ENCODE measurements around the gene OBSCN.

The OBSCN gene

GRCh38 chr1:228318823-228319241 is 111.0 kb downstream of the OBSCN start:
- DNase-seq (ENCODE audit: low read depth in 2 of 2) = no peak

- no peak for DNase-seq (ENCODE audit: low read depth in 2 of 2)
These were observed 111.7 kb downstream of the OBSCN start for GRCh38 chr1:228319352-228320088.

DNA sequence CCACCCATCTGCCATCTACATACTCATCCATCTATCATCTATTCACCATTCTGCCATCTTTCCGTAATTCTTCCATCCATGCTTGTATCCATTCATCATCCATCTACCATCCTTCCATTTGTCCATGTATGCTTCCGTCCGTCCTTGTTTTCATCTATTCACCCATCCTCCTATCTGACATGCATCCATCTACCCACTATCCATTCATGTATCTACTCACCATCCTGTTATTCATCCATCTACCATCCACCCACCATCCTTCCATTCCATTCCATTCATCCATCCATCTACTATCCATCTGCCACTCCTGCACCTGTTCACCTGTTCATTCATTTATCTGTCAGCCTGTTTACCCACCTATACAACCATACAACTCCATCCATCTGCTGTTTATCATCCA is 112.5 kb downstream of the OBSCN start:
- no peak for DNase-seq (ENCODE audit: low read depth in 2 of 2)

GRCh38 chr1:228321435-228321834 is 113.6 kb downstream of the OBSCN start:
- no peak for DNase-seq (ENCODE audit: low read depth in 2 of 2)

DNA sequence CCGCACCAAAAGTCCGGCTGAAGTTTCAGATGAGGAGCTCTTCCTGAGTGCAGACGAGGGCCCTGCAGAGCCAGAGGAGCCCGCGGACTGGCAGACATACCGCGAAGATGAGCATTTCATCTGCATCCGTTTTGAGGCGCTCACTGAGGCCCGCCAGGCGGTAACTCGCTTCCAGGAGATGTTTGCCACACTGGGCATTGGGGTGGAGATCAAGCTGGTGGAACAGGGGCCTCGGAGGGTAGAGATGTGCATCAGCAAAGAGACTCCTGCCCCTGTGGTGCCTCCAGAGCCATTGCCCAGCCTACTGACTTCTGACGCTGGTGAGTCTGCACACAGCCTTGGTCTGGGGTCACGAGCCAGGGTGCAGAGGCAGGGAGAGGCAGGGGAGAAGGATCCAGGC is 114.1 kb downstream of the OBSCN start:
- DNase-seq (ENCODE audit: low read depth in 2 of 2) = no peak

DNA sequence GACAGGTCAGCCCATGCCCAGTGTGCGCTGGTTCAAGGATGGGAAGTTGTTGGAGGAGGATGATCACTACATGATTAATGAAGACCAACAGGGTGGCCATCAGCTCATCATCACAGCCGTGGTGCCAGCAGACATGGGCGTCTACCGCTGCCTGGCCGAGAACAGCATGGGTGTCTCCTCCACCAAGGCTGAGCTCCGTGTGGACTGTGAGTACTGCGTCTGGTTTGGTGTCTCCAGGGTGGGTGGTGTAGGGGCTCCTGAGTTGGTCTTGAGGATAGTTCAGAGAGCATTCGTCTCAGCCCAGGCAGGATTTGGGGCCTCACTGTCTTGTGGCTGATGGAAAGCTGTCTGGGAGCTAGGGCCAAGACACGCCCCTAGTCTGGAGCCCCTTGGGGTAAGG is 115.6 kb downstream of the OBSCN start:
- no peak for DNase-seq (ENCODE audit: low read depth in 2 of 2)

- DNase-seq (ENCODE audit: low read depth in 2 of 2) = no peak
These were observed 117.4 kb downstream of the OBSCN start for GRCh38 chr1:228325267-228325666.

- no peak for DNase-seq (ENCODE audit: low read depth in 2 of 2)
These were observed 122.0 kb downstream of the OBSCN start for GRCh38 chr1:228329887-228330286.

DNA sequence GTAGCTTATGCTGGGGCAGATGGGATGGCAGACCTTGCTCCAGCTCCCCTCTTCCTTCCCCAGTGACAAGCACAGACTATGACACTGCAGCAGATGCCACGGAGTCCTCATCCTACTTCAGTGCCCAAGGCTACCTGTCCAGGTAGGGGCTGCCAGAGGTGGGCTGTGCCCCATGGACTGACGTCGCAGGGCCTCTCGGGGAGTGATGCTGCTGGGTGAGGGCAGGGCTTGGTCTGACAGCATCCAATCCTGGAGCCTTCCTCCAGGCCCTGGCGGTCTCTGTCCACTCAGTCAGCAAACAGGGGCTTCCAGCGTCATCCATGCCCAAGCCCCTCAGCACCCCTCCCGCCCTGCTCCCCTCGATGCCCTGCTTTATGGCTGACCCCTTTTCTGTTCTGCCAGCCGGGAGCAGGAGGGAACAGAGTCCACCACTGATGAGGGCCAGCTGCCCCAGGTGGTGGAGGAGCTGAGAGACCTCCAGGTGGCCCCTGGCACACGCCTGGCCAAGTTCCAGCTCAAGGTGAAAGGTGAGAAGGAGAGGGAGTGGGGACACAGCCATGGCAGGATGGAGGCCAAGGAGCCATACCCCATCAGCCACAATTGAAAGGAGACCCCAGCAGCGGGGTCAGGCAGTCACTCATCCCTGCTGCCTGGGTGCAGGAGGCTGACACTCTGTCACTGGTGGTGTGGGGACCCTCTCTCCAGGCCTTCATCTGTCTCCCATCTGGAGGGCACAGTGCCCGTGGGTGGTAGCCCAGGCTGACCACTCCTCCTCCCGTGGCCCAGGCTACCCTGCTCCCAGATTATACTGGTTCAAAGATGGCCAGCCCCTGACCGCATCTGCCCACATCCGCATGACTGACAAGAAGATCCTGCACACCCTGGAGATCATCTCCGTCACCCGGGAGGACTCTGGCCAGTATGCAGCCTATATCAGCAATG is 125.2 kb downstream of the OBSCN start:
- DNase-seq (ENCODE audit: low read depth in 2 of 2) = no peak

- DNase-seq (ENCODE audit: low read depth in 2 of 2) = no peak
These were observed 125.9 kb downstream of the OBSCN start for GRCh38 chr1:228333739-228334115.

- DNase-seq (ENCODE audit: low read depth in 2 of 2) = no peak
These were observed 126.5 kb downstream of the OBSCN start for GRCh38 chr1:228334226-228334935.

- DNase-seq (ENCODE audit: low read depth in 2 of 2) = no peak
These were observed 127.1 kb downstream of the OBSCN start for GRCh38 chr1:228334954-228335353.

- no peak for DNase-seq (ENCODE audit: low read depth in 2 of 2)
These were observed 127.8 kb downstream of the OBSCN start for GRCh38 chr1:228335406-228336307.

DNA sequence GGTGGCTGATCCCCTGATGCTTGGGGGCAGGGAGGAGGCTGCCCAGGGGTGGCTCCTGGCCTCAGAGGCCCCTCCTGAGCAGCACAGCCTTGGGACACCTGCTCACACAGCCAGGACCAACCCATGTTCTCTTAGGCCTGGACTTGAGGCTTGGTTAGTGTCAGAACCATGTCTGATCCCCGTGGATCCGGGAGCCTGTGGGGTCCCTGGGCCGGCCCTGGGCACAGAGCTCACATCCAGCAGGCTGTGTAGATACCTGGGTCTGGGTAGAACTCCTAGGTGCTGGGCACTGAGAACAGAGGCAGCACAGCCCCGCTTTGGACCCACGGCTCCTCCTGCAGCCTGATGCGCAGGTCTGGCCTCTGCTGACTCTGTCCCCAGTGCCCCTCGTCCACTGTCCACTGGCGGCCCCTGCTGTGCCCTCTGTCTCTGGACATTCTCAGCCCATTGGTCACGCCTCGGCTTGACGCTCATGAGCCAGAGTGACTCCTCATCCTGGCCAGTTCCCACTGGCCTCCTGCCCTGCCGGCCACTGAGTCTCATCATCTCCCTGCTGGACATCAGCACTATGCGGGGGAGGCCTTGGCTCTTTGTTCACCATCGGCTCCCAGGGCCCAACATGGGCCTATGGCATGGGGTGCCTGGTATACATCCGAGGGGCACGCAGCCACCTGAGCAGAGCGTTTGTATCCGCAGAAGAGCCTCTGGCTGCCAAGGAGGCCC is 128.6 kb downstream of the OBSCN start:
- no peak for DNase-seq (ENCODE audit: low read depth in 2 of 2)

DNA sequence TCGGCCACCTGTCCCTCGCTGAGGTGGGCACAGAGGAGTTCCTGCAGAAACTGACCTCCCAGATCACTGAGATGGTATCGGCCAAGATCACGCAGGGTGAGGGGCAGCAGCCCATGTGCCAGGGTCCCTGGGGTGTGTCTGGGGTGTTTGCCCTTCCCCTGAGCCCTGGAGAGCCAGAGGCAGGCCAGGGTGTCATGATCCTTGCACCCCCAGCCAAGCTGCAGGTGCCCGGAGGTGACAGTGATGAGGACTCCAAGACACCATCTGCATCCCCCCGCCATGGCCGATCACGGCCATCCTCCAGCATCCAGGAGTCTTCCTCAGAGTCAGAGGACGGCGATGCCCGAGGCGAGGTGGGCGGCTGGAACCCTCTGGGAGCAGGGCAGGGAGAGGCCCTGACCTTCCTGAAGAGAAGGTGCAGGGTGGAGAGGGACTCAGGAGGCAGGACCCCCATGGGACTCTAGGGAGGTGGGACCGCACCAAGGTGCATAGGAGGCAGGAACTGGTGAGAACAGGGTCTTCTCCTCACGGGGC is 129.3 kb downstream of the OBSCN start:
- DNase-seq (ENCODE audit: low read depth in 2 of 2) = no peak

DNA sequence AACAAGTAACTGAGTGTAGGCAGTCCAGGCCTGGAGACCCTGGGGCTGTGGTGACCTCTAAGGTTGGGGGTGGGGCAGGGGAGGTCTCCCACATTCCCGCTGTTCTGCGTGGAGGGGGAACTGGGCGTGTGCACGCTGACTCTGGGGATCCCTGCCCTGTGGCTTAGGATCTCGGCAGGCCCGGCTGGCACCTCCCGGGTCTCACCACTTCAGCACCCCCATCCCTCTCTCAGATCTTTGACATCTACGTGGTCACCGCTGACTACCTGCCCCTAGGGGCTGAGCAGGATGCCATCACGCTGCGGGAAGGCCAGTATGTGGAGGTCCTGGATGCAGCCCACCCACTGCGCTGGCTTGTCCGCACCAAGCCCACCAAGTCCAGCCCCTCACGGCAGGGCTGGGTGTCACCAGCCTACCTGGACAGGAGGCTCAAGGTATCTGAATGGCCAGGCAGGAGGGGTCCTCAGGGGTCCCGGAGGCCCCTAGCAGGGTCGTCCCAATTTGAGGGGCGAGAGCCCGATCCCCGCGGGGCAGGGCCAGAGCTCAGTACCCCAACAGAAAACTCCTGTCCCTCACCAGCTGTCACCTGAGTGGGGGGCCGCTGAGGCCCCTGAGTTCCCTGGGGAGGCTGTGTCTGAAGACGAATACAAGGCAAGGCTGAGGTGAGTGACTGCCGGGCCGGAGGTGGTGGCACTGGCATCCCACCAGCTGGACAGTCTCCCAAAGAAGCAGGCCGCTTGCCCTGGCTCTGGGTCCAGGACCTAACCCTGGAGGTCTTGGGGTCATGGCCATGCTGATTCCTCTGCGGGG is 130.1 kb downstream of the OBSCN start:
- no peak for DNase-seq (ENCODE audit: low read depth in 2 of 2)

GRCh38 chr1:228338521-228339051 is 130.7 kb downstream of the OBSCN start:
- no peak for DNase-seq (ENCODE audit: low read depth in 2 of 2)

GRCh38 chr1:228339059-228339704 is 131.3 kb downstream of the OBSCN start:
- DNase-seq (ENCODE audit: low read depth in 2 of 2) = no peak
